Astrocyte (in vitro differentiated cells and primary cell): ENCODE data around the gene GPR137.

Experiments
- EZH2 ChIP-seq: IDR thresholded peaks from 2 replicates; pipeline ENCODE4 v1.6.1; 2012; ENCODE audit warnings: mild to moderate bottlenecking, low read length, inconsistent platforms; ENCODE audit not compliant: insufficient read depth
- TF ChIP-seq, protein P1 (sequence below): IDR thresholded peaks from 2 replicates; pipeline ENCODE4 v1.5.1; 2011; ENCODE audit warnings: low read depth, mild to moderate bottlenecking, inconsistent platforms, low read length, moderate library complexity; ENCODE audit not compliant: insufficient read depth

- TF ChIP-seq EZH2 = no peak
- TF ChIP-seq, protein P1, sequence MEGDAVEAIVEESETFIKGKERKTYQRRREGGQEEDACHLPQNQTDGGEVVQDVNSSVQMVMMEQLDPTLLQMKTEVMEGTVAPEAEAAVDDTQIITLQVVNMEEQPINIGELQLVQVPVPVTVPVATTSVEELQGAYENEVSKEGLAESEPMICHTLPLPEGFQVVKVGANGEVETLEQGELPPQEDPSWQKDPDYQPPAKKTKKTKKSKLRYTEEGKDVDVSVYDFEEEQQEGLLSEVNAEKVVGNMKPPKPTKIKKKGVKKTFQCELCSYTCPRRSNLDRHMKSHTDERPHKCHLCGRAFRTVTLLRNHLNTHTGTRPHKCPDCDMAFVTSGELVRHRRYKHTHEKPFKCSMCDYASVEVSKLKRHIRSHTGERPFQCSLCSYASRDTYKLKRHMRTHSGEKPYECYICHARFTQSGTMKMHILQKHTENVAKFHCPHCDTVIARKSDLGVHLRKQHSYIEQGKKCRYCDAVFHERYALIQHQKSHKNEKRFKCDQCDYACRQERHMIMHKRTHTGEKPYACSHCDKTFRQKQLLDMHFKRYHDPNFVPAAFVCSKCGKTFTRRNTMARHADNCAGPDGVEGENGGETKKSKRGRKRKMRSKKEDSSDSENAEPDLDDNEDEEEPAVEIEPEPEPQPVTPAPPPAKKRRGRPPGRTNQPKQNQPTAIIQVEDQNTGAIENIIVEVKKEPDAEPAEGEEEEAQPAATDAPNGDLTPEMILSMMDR = no peak
Observed at GRCh38 chr11:64269540-64270220, 16.0 kb upstream of the GPR137 start.
